ENCODE data around the gene INTS12. TPM values are rescaled to one million over a fixed set of nuclear protein-coding genes. Genes with fewer than 3 reads are reported as not detected.

Gene INTS12
- total RNA-seq, 1 experiment from 2014 or later, result 13.9 TPM

- intact Hi-C loops (cut with micrococcal nuclease; ENCODE audit: unreplicated experiment), result no loop called here
- no peaks in the 10 kb centered on the region for H3K9me3 ChIP-seq (ENCODE audit: control insufficient read depth, insufficient read depth, low read depth, low read length)
- POLR2A ChIA-PET, result no interaction called here
- no peaks in the 10 kb centered on the region for H3K4me1 ChIP-seq (ENCODE audit: control insufficient read depth, insufficient read depth, low read length)
- CTCF ChIA-PET, result no interaction called here
- no peak for DNase-seq (ENCODE audit: low read depth, low spot score)
- TF ChIP-seq REST (IDR thresholded peaks at IDR 0.05; ENCODE audit: insufficient read depth in 1 of 2, low read depth in 2 of 2, low read length in 1 of 2), result no peak
- TF ChIP-seq SIN3A (IDR thresholded peaks at IDR 0.05; ENCODE audit: borderline replicate concordance, insufficient read depth, low read depth, low read length), result no peak
- no peak for TF ChIP-seq CTCF (IDR thresholded peaks at IDR 0.05)
- TF ChIP-seq POLR2AphosphoS5 (IDR thresholded peaks at IDR 0.05; ENCODE audit: low read depth, low read length), result no peak
- TF ChIP-seq TCF7L2 (IDR thresholded peaks at IDR 0.05; ENCODE audit: low read depth, low read length), result no peak
- no peaks in the 10 kb centered on the region for H3K36me3 ChIP-seq (ENCODE audit: control insufficient read depth, insufficient read depth, low read length)
- H3K4me3 ChIP-seq (ENCODE audit: low read depth in 2 of 2, low read length in 2 of 2), result no peak overlapping the region
- BruUV-seq (replicated peaks), result no TSS peak
- no peaks in the 10 kb centered on the region for H3K27me3 ChIP-seq (ENCODE audit: control insufficient read depth, insufficient read depth, low read length)
- ATAC-seq, result no peak
- no peak overlapping the region for H3K27ac ChIP-seq (ENCODE audit: low read length)
- in situ Hi-C loops (cut with HindIII; ENCODE audit: low pct_unique_long_range_greater_than_20kb, low sequenced_read_pairs), result no loop called here
Observed at GRCh38 chr4:105670684-105671083, 37.8 kb downstream of the INTS12 start.

GRCh38 chr4:105666693-105667092 is 41.8 kb downstream of the INTS12 start:
- intact Hi-C loops (cut with micrococcal nuclease; ENCODE audit: unreplicated experiment), result no loop called here
- ATAC-seq (no peak), DNase-seq (ENCODE audit: low read depth, low spot score) (no peak)
- POLR2A ChIA-PET, result no interaction called here
- in situ Hi-C loops (cut with HindIII; ENCODE audit: low pct_unique_long_range_greater_than_20kb, low sequenced_read_pairs), result no loop called here
- TF ChIP-seq CTCF (IDR thresholded peaks at IDR 0.05) (peak; percentile 33; the same call in 1 of the 2 replicates), TCF7L2 (IDR thresholded peaks at IDR 0.05; ENCODE audit: low read depth, low read length) (no peak)
- BruUV-seq (replicated peaks), result no TSS peak
- H3K9me3 ChIP-seq (ENCODE audit: control insufficient read depth, insufficient read depth, low read depth, low read length), result no peaks in the 10 kb centered on the region
- no peaks in the 10 kb centered on the region for H3K27me3 ChIP-seq (ENCODE audit: control insufficient read depth, insufficient read depth, low read length)
- H3K27ac ChIP-seq (ENCODE audit: low read length), result no peak overlapping the region
- H3K4me3 ChIP-seq (ENCODE audit: low read depth in 2 of 2, low read length in 2 of 2), result no peak overlapping the region
- H3K36me3 ChIP-seq (ENCODE audit: control insufficient read depth, insufficient read depth, low read length), result no peaks in the 10 kb centered on the region
- CTCF ChIA-PET, result interaction anchor here (0.9 kb wide), 1 partner anchor 146 kb away, joined by 3 read pairs; no protein-coding TSS in a partner anchor
- H3K4me1 ChIP-seq (ENCODE audit: control insufficient read depth, insufficient read depth, low read length), result no peaks in the 10 kb centered on the region

All from Panc1 (cell line).